A549 (cell line): ENCODE results near the gene PBX1. TPM values are rescaled to one million over a fixed set of nuclear protein-coding genes. Genes with fewer than 3 reads are reported as not detected.
"Not testable (repeated sequence)": the region's sequence is repeated elsewhere in the genome, so short reads cannot be mapped to it uniquely, and the experiment has no call there.

ENCODE experiments used
- ATAC-seq, 2 experiments: fragments of 200-7000 bp in 1 of 2; fragments of >200 bp in 1 of 2; cut with Nextera tagmentation in 1 of 2; cut with Tn5 transposase in 1 of 2; 3 replicates each; pipeline versions ENCODE4 v1.8.0 to v1.9.1; 2018 to 2020; ENCODE audit warnings: mild to moderate bottlenecking in 1 of 2, moderate library complexity in 1 of 2
- CTCF ChIA-PET: fragments of 300-600 bp; sonication (Branson Sonifier 250); formaldehyde crosslinking; extraction: SDS; loops from one replicate; lab custom pipeline; 2021; ENCODE audit warnings: antibody characterized with exemption, inconsistent platforms; lab: Yijun Ruan, JAX
- POLR2A ChIA-PET: fragments of 350-600 bp; formaldehyde crosslinking; extraction: SDS; loops from one replicate; lab custom pipeline; 2021; ENCODE audit warnings: antibody characterized with exemption, inconsistent platforms; lab: Yijun Ruan, JAX
- DNase-seq, 2 experiments: peaks; one replicate each; pipeline versions ENCODE4 v3.0.0 to v3.0.0-alpha.2; 2011 to 2016; ENCODE audit warnings: low read depth in 1 of 2, low spot score in 1 of 2
- FAIRE-seq: peaks from 2 replicates; lab custom pipeline; 2011; peaks lifted over from hg19 to GRCh38; lab: Jason Lieb, UNC
- H3K27ac ChIP-seq, 2 experiments: fragments of >200 bp; sonication (Bioruptor Twin); formaldehyde crosslinking; 3 replicates each; pipeline ENCODE4 v1.5.1; 2016 to 2017
- H3K4me1 ChIP-seq: fragments of >200 bp; sonication (Bioruptor Twin); formaldehyde crosslinking; 3 replicates; pipeline ENCODE4 v1.6.1; 2016
- H3K4me2 ChIP-seq: fragments of >200 bp; sonication (Bioruptor Twin); formaldehyde crosslinking; 3 replicates; pipeline ENCODE4 v1.6.1; 2016
- H3K4me3 ChIP-seq: fragments of >200 bp; sonication (Bioruptor Twin); formaldehyde crosslinking; 3 replicates; pipeline ENCODE4 v1.5.1; 2016
- H3K9me3 ChIP-seq: fragments of >200 bp; sonication (Bioruptor Twin); formaldehyde crosslinking; 3 replicates; pipeline ENCODE4 v1.6.1; 2016
- EHF ChIP-seq: fragments of 250-450 bp; sonication (Bioruptor Pico); IDR thresholded peaks from 2 replicates; pipeline ENCODE4 v1.5.0; 2020; ENCODE audit warnings: mild to moderate bottlenecking
- EP300 ChIP-seq, 2 experiments: fragments of >200 bp; sonication (Bioruptor Twin); formaldehyde crosslinking; IDR thresholded peaks; 2 replicates in 1 of 2; 3 replicates in 1 of 2; pipeline ENCODE4 v1.6.1; 2016 to 2017
- FOSB ChIP-seq: fragments of 250-450 bp; sonication (Bioruptor Pico); IDR thresholded peaks from 2 replicates; pipeline ENCODE4 v1.5.0; 2020; ENCODE audit warnings: mild to moderate bottlenecking, moderate library complexity
- KDM1A ChIP-seq: fragments of 200-600 bp; sonication (generic); IDR thresholded peaks from 2 replicates; pipeline ENCODE4 v1.6.1; 2016; ENCODE audit warnings: low read depth, mild to moderate bottlenecking
- KDM5A ChIP-seq: fragments of 200-600 bp; sonication (generic); IDR thresholded peaks from 2 replicates; pipeline ENCODE4 v1.6.1; 2016; ENCODE audit warnings: antibody characterized with exemption, mild to moderate bottlenecking
- MAFK ChIP-seq: fragments of 450-650 bp; IDR thresholded peaks from 2 replicates; pipeline ENCODE4 v1.6.1; 2014; ENCODE audit not compliant: partially characterized antibody
- MAZ ChIP-seq: fragments of 150-350 bp; IDR thresholded peaks from 2 replicates; pipeline ENCODE4 v1.6.1; 2014; ENCODE audit warnings: antibody characterized with exemption, low read depth, low read length, borderline replicate concordance
- MYC ChIP-seq: IDR thresholded peaks from 2 replicates; pipeline ENCODE4 v1.6.1; 2012; ENCODE audit warnings: mild to moderate bottlenecking, inconsistent platforms, low read length, improper control_type of control experiment, borderline replicate concordance
- NFE2L2 ChIP-seq: fragments of 150-350 bp; conservative IDR thresholded peaks from 2 replicates; pipeline ENCODE4 v1.6.1; 2014; ENCODE audit warnings: low read length
- RAD21 ChIP-seq, 2 experiments: fragments of >200 bp in 1 of 2; sonication (Bioruptor Twin) in 1 of 2; formaldehyde crosslinking in 1 of 2; IDR thresholded peaks in 1 of 2; conservative IDR thresholded peaks in 1 of 2; 2 replicates in 1 of 2; 3 replicates in 1 of 2; pipeline ENCODE4 v1.6.1; 2012 to 2018; ENCODE audit warnings: inconsistent platforms in 1 of 2
- RCOR1 ChIP-seq: fragments of 150-350 bp; IDR thresholded peaks from 2 replicates; pipeline ENCODE4 v1.6.1; 2014; ENCODE audit warnings: antibody characterized with exemption, low read length, low read depth
- RFX5 ChIP-seq: fragments of 450-650 bp; IDR thresholded peaks from 2 replicates; pipeline ENCODE4 v1.7.1; 2014; ENCODE audit warnings: antibody characterized with exemption, mild to moderate bottlenecking, moderate library complexity
- TP53 ChIP-seq: fragments of 250-450 bp; sonication (Bioruptor Pico); IDR thresholded peaks from 2 replicates; pipeline ENCODE4 v1.5.0; 2021; ENCODE audit warnings: mild to moderate bottlenecking, moderate library complexity
- ZC3H11A ChIP-seq: fragments of 450-650 bp; IDR thresholded peaks from 2 replicates; pipeline ENCODE4 v1.6.1; 2014; ENCODE audit warnings: antibody characterized with exemption, mild to moderate bottlenecking
- ZNF302 ChIP-seq: fragments of 250-450 bp; sonication (Bioruptor Pico); IDR thresholded peaks from 2 replicates; pipeline ENCODE4 v1.9.0; 2021; ENCODE audit warnings: inconsistent platforms, mild to moderate bottlenecking, moderate library complexity
- ZSCAN20 ChIP-seq: fragments of 250-450 bp; sonication (Bioruptor Pico); IDR thresholded peaks from 2 replicates; pipeline ENCODE4 v1.8.0; 2022; ENCODE audit warnings: mild to moderate bottlenecking, moderate library complexity
- WGBS: methylation state at CpG from one replicate; pipeline ENCODE4 v1.1.6; 2017; ENCODE audit errors: missing lambda C conversion rate; 5-methylcytosine and 5-hydroxymethylcytosine counted together
- polyA plus RNA-seq, 4 experiments: library from polyadenylated mRNA; depleted of rRNA in 3 of 4; stranded (reverse); fragments of >200 nt; fragmentation: RNase III in 1 of 4; extraction: RNeasy Plus Mini Kit Qiagen cat#74134 plus additional on column Dnase treatment in 1 of 4; gene quantifications; 2 replicates in 3 of 4; 3 replicates in 1 of 4; pipeline ENCODE4 v1.2.3, GENCODE V29; 2011 to 2017
- TF ChIP-seq, protein P1 (sequence below): fragments of 250-450 bp; sonication (Bioruptor Pico); IDR thresholded peaks from 2 replicates; pipeline ENCODE4 v1.5.0; 2020; ENCODE audit warnings: low read depth, mild to moderate bottlenecking, moderate library complexity
- TF ChIP-seq, protein P2 (sequence below): IDR thresholded peaks from 2 replicates; pipeline ENCODE4 v1.6.1; 2012; ENCODE audit warnings: low read depth, borderline replicate concordance
- TF ChIP-seq, protein P3 (sequence below): IDR thresholded peaks from 2 replicates; pipeline ENCODE4 v1.6.1; 2012

Gene PBX1
- polyA plus RNA-seq, 2 of the 4 experiments (the other 2 are of a cell fraction): 47.8 to 61.5 TPM

DNA sequence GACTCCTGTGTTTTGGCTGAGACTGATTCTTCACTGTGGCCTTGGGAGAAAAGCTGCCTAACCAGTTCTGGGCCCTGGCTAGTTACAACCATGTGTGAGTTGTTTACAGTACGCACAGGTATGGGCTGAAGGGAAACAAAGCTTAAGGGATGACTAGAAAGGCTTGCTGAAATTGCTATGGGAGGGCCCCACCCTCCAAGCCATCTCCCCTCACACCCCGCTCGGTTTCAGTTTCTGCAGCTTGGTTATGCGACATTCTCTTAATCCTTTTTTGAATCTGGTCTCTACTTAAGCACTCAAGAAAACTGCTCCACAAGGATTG is 43.1 kb downstream of the PBX1 start:
- ATAC-seq (peak in 1 of 2 experiments; percentile 37; a peak in 3 of 6 replicates), DNase-seq (no peak), FAIRE-seq (no peak)
- POLR2A ChIA-PET: interaction anchor here (1.5 kb wide), 1 partner anchor 44 kb away, joined by 6 read pairs; the partner anchor contains the start of gene PBX1
- Histone ChIP-seq H3K4me1 (peaks cover 67% of the 10 kb centered on the region), H3K4me2 (peak overlapping the region; percentile 63; the same call in 2 of the 3 replicates), H3K27ac (peak overlapping the region; percentile 49 to 79; a peak in 4 of 6 replicates), H3K4me3 (no peak overlapping the region), H3K9me3 (no peaks in the 10 kb centered on the region)
- 81% methylated on average over 4 of the region's 4 CpGs for WGBS
- CTCF ChIA-PET: interaction anchor here (1.0 to 1.8 kb wide), 2 partner anchors 8 to 185 kb away, joined by 3 to 8 read pairs; no protein-coding TSS in a partner anchor
- TF ChIP-seq, protein P1, sequence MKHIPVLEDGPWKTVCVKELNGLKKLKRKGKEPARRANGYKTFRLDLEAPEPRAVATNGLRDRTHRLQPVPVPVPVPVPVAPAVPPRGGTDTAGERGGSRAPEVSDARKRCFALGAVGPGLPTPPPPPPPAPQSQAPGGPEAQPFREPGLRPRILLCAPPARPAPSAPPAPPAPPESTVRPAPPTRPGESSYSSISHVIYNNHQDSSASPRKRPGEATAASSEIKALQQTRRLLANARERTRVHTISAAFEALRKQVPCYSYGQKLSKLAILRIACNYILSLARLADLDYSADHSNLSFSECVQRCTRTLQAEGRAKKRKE (CRISPR knock-in tag): no peak
- TF ChIP-seq RFX5 (no peak), MAZ (no peak), EHF (CRISPR knock-in tag) (no peak), ZNF302 (CRISPR knock-in tag) (no peak), ZSCAN20 (CRISPR knock-in tag) (no peak), ZC3H11A (no peak), TP53 (CRISPR knock-in tag) (no peak)
- TF ChIP-seq, protein P2, sequence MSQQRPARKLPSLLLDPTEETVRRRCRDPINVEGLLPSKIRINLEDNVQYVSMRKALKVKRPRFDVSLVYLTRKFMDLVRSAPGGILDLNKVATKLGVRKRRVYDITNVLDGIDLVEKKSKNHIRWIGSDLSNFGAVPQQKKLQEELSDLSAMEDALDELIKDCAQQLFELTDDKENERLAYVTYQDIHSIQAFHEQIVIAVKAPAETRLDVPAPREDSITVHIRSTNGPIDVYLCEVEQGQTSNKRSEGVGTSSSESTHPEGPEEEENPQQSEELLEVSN: no peak

DNA sequence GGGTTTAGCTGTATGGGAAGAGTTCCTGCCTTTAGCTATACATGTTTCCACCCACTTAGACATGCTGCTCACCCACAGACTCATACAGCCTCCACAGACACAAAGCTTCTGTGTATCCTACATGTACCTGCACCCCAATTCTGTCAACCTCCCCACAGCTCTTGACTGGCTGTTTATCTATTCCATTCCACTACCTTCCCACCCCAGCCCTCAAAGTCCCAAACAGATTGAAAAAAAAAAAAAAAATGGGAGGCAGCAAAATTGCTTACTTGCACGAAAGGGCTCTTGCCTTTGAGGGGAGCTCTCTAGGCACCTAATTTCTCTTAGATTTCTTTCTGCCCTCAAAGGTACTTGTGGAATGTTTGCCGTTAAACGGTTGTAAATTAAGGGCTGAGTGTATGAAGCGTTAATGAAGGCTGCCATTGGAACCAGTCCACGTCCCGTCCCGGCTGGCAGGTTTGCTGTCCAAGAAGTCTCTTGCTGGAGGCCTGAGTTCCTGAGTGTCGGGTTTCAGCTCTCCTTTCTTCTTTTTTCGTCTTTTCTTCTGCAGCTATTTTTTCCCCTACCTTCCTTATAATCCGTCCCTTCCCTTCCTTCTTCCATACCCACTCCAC is 43.6 kb downstream of the PBX1 start:
- peak overlapping the region; percentile 63 for H3K4me2 ChIP-seq
- whole genome bisulfite sequencing: 44% methylated on average over 10 of the region's 10 CpGs
- peak overlapping the region; percentile 49 to 79; a peak in 5 of 6 replicates for H3K27ac ChIP-seq
- ChIA-PET CTCF (interaction anchor here (0.6 to 1.8 kb wide), 3 partner anchors 8 to 792 kb away, joined by 3 to 8 read pairs (median 3); no protein-coding TSS in a partner anchor), POLR2A (interaction anchor here (1.5 kb wide), 1 partner anchor 44 kb away, joined by 6 read pairs; the partner anchor contains the start of gene PBX1)
- no peak for FAIRE-seq
- H3K4me1 ChIP-seq: peaks cover 67% of the 10 kb centered on the region
- peak in 1 of 2 experiments; percentile 48; a peak in 3 of 6 replicates for ATAC-seq
- no peak for DNase-seq
- no peak overlapping the region for H3K4me3 ChIP-seq
- TF ChIP-seq MAFK (peak; percentile 37), RAD21 (conservative IDR thresholded peaks at IDR 0.05 in 1 of 2, IDR thresholded peaks at IDR 0.05 in 1 of 2) (peak in 1 of 2 experiments; percentile 18; a peak in 1 of 5 replicates), NFE2L2 (no peak), KDM5A (no peak), EP300 (IDR thresholded peaks at IDR 0.05) (no peak), MAZ (no peak), ZSCAN20 (CRISPR knock-in tag) (no peak), KDM1A (no peak)
- H3K9me3 ChIP-seq: no peaks in the 10 kb centered on the region

DNA sequence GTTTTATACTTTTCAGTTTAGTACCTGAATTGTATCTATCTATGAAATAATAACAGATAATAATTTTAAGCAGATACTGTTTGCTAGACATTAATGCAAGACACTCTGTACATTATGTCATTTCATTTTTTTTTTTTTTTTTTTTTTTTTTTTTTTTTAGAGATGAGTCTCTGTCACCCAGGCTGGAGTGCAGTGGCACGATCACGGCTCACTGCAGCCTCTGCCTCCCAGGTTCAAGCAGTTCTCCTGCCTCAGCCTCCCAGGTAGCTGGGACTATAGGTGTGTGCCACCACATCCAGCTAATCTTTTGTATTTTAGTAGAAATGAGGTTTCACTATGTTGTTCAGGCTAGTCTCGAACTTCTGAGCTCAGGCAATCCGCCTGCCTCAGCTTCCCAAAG is 44.8 kb downstream of the PBX1 start:
- FAIRE-seq: not testable (repeated sequence)
- peak overlapping the region; percentile 14; the same call in 2 of the 3 replicates for H3K4me2 ChIP-seq

DNA sequence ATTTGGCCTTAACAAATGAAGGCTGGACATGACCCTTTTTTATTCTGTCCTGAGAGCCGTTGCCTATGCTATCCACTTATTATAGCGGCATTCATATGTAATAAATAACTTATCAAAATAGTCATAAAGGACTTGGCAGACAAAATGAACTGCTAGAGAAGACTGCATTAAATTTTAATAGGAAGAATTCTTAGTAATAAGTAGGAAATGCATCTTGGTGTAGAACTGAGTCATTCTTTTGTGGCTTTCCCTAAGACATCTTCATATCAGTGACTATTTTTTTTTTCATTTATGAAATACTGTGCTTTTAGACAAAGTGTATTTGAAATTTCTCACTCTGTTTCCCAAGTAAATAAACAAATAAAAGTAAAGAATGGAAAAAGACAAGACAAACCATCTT is 45.6 kb downstream of the PBX1 start:
- ChIA-PET CTCF (no interaction called here), POLR2A (no interaction called here)
- no peak overlapping the region for H3K4me3 ChIP-seq
- ATAC-seq (no peak), DNase-seq (no peak), FAIRE-seq (no peak)
- 50% methylated on average over 2 of the region's 2 CpGs for WGBS
- TF ChIP-seq KDM5A (no peak), FOSB (CRISPR knock-in tag) (no peak), MYC (no peak), RCOR1 (no peak)
- TF ChIP-seq, protein P3, sequence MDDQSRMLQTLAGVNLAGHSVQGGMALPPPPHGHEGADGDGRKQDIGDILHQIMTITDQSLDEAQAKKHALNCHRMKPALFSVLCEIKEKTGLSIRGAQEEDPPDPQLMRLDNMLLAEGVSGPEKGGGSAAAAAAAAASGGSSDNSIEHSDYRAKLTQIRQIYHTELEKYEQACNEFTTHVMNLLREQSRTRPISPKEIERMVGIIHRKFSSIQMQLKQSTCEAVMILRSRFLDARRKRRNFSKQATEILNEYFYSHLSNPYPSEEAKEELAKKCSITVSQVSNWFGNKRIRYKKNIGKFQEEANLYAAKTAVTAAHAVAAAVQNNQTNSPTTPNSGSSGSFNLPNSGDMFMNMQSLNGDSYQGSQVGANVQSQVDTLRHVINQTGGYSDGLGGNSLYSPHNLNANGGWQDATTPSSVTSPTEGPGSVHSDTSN: no peak
- TF ChIP-seq, protein P2: no peak
- peaks cover 67% of the 10 kb centered on the region for H3K4me1 ChIP-seq
- H3K9me3 ChIP-seq: no peaks in the 10 kb centered on the region
- H3K4me2 ChIP-seq: peak overlapping the region; percentile 14; the same call in 2 of the 3 replicates
- H3K27ac ChIP-seq: peak overlapping the region in 1 of 2 experiments; percentile 66; a peak in 3 of 6 replicates

More for the DNA sequence above, 44.8 kb downstream of the PBX1 start:
- WGBS: 67% methylated on average over 4 of the region's 4 CpGs
- H3K9me3 ChIP-seq, ATAC-seq, H3K4me3 ChIP-seq, DNase-seq, CTCF ChIA-PET: not testable (repeated sequence)
- Histone ChIP-seq H3K27ac (peak overlapping the region in 1 of 2 experiments; percentile 66; a peak in 3 of 6 replicates), H3K4me1 (peaks cover 70% of the 10 kb centered on the region)
- POLR2A ChIA-PET: interaction anchor here (0.5 kb wide), 1 partner anchor 8 kb away, joined by 3 read pairs; no protein-coding TSS in a partner anchor
